Loucy (cell line): ENCODE data around the gene KANSL1L.

ENCODE experiments used
- H2AFZ ChIP-seq: fragments of 200-600 bp; sonication (generic); 2 replicates; pipeline ENCODE4 v1.6.0; 2016; ENCODE audit warnings: antibody characterized with exemption, mild to moderate bottlenecking, low read length, moderate library complexity
- H3F3A ChIP-seq: fragments of 200-600 bp; 2 replicates; pipeline ENCODE4 v1.6.0; 2016; ENCODE audit warnings: antibody characterized with exemption, low read depth, mild to moderate bottlenecking
- H3K27me3 ChIP-seq: fragments of 200-600 bp; sonication (generic); 2 replicates; pipeline ENCODE4 v1.6.1; 2014; ENCODE audit warnings: low read length, mild to moderate bottlenecking; ENCODE audit not compliant: insufficient read depth, poor library complexity, severe bottlenecking
- H3K36me3 ChIP-seq: fragments of 200-600 bp; sonication (generic); 2 replicates; pipeline ENCODE4 v1.6.1; 2016; ENCODE audit warnings: low read length; ENCODE audit not compliant: insufficient read depth
- H3K4me1 ChIP-seq: fragments of 200-600 bp; sonication (generic); 2 replicates; pipeline ENCODE4 v1.5.1; 2014; ENCODE audit warnings: low read length, mild to moderate bottlenecking; ENCODE audit not compliant: insufficient read depth, poor library complexity, severe bottlenecking
- H3K4me2 ChIP-seq: fragments of 200-600 bp; sonication (generic); 2 replicates; pipeline ENCODE4 v1.6.0; 2014; ENCODE audit warnings: antibody characterized with exemption, low read length, low read depth, mild to moderate bottlenecking; ENCODE audit not compliant: poor library complexity, severe bottlenecking
- H3K4me3 ChIP-seq: fragments of 200-600 bp; sonication (generic); 2 replicates; pipeline ENCODE4 v1.5.1; 2014; ENCODE audit warnings: low read length, mild to moderate bottlenecking, mixed read lengths; ENCODE audit not compliant: poor library complexity, severe bottlenecking
- H3K79me2 ChIP-seq: fragments of 200-600 bp; sonication (generic); 2 replicates; pipeline ENCODE4 v1.6.1; 2014; ENCODE audit warnings: low read length; ENCODE audit not compliant: insufficient read depth
- H3K9ac ChIP-seq: fragments of 200-600 bp; sonication (generic); 2 replicates; pipeline ENCODE4 v1.6.0; 2014; ENCODE audit warnings: mild to moderate bottlenecking, low read depth, low read length, moderate library complexity; ENCODE audit not compliant: poor library complexity, severe bottlenecking
- H3K9me2 ChIP-seq: fragments of 200-600 bp; sonication (generic); replicated peaks from 2 replicates; pipeline ENCODE4 v1.6.1; 2016; ENCODE audit warnings: low read depth, low read length, mixed read lengths
- H3K9me3 ChIP-seq: fragments of 200-600 bp; sonication (generic); 2 replicates; pipeline ENCODE4 v1.6.1; 2014; ENCODE audit warnings: mild to moderate bottlenecking, antibody characterized with exemption, low read length, low read depth; ENCODE audit not compliant: insufficient read depth
- H4K20me1 ChIP-seq: fragments of 200-600 bp; sonication (generic); 2 replicates; pipeline ENCODE4 v1.6.0; 2014; ENCODE audit warnings: antibody characterized with exemption, low read length, mild to moderate bottlenecking; ENCODE audit not compliant: insufficient read depth, poor library complexity, severe bottlenecking
- EZH2phosphoT487 ChIP-seq: fragments of 200-600 bp; IDR thresholded peaks from 2 replicates; pipeline ENCODE4 v1.6.1; 2018; ENCODE audit warnings: antibody characterized with exemption, mild to moderate bottlenecking, moderate library complexity, borderline replicate concordance
- TF ChIP-seq, protein P1 (sequence below): fragments of 200-600 bp; sonication (generic); conservative IDR thresholded peaks from 2 replicates; pipeline ENCODE4 v1.5.1; 2014; ENCODE audit warnings: mild to moderate bottlenecking, antibody characterized with exemption, low read length

Gene KANSL1L

GRCh38 chr2:209984291-209984690, 186.9 kb downstream of the KANSL1L start:
- Histone ChIP-seq H3K4me2 (no peak overlapping the region), H3K4me1 (no peaks in the 10 kb centered on the region), H3K9me3 (no peaks in the 10 kb centered on the region), H3F3A (no peaks in the 10 kb centered on the region), H4K20me1 (no peaks in the 10 kb centered on the region), H3K79me2 (no peaks in the 10 kb centered on the region), H3K9ac (no peak overlapping the region), H2AFZ (no peak overlapping the region), H3K9me2 (no peaks in the 10 kb centered on the region), H3K36me3 (no peaks in the 10 kb centered on the region), H3K4me3 (no peak overlapping the region), H3K27me3 (no peaks in the 10 kb centered on the region)
- no peak for TF ChIP-seq EZH2phosphoT487
- TF ChIP-seq, protein P1, sequence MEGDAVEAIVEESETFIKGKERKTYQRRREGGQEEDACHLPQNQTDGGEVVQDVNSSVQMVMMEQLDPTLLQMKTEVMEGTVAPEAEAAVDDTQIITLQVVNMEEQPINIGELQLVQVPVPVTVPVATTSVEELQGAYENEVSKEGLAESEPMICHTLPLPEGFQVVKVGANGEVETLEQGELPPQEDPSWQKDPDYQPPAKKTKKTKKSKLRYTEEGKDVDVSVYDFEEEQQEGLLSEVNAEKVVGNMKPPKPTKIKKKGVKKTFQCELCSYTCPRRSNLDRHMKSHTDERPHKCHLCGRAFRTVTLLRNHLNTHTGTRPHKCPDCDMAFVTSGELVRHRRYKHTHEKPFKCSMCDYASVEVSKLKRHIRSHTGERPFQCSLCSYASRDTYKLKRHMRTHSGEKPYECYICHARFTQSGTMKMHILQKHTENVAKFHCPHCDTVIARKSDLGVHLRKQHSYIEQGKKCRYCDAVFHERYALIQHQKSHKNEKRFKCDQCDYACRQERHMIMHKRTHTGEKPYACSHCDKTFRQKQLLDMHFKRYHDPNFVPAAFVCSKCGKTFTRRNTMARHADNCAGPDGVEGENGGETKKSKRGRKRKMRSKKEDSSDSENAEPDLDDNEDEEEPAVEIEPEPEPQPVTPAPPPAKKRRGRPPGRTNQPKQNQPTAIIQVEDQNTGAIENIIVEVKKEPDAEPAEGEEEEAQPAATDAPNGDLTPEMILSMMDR = no peak

GRCh38 chr2:209977386-209978239, 193.6 kb downstream of the KANSL1L start:
- Histone ChIP-seq H3F3A (no peaks in the 10 kb centered on the region), H3K9me2 (no peaks in the 10 kb centered on the region), H3K9me3 (no peaks in the 10 kb centered on the region), H3K36me3 (no peaks in the 10 kb centered on the region), H3K4me3 (no peak overlapping the region), H3K4me2 (no peak overlapping the region), H3K27me3 (no peaks in the 10 kb centered on the region), H3K79me2 (no peaks in the 10 kb centered on the region), H2AFZ (no peak overlapping the region), H3K4me1 (no peaks in the 10 kb centered on the region), H3K9ac (no peak overlapping the region), H4K20me1 (no peaks in the 10 kb centered on the region)
- TF ChIP-seq EZH2phosphoT487 = no peak
- TF ChIP-seq, protein P1 = peak; percentile 73

GRCh38 chr2:209976698-209977385, 194.4 kb downstream of the KANSL1L start:
- Histone ChIP-seq H3F3A (no peaks in the 10 kb centered on the region), H3K4me3 (no peak overlapping the region), H3K9ac (no peak overlapping the region), H3K9me3 (no peaks in the 10 kb centered on the region), H4K20me1 (no peaks in the 10 kb centered on the region), H3K79me2 (no peaks in the 10 kb centered on the region), H3K27me3 (no peaks in the 10 kb centered on the region), H3K36me3 (no peaks in the 10 kb centered on the region), H3K4me2 (no peak overlapping the region), H3K9me2 (no peaks in the 10 kb centered on the region), H2AFZ (no peak overlapping the region), H3K4me1 (no peaks in the 10 kb centered on the region)
- TF ChIP-seq, protein P1 = no peak
- no peak for TF ChIP-seq EZH2phosphoT487
